ENCODE measurements around the gene TRIM28.

- TF ChIP-seq RERE (CRISPR knock-in tag; IDR thresholded peaks at IDR 0.05; ENCODE audit: borderline replicate concordance) (no peak), CTCF (IDR thresholded peaks at IDR 0.05 in 2 of 3, conservative IDR thresholded peaks at IDR 0.05 in 1 of 3; ENCODE audit: insufficient read depth in 2 of 3, low read depth in 1 of 3, low read length in 3 of 3) (no peak), ILK (tag; IDR thresholded peaks at IDR 0.05; ENCODE audit: borderline replicate concordance, low read depth) (no peak), JUNB (CRISPR knock-in tag; conservative IDR thresholded peaks at IDR 0.05) (no peak), ZNF253 (CRISPR knock-in tag; conservative IDR thresholded peaks at IDR 0.05) (no peak), RFX5 (IDR thresholded peaks at IDR 0.05; ENCODE audit: low read depth, low read length) (no peak), DEAF1 (CRISPR knock-in tag; IDR thresholded peaks at IDR 0.05) (no peak), ZNF444 (CRISPR knock-in tag; IDR thresholded peaks at IDR 0.05) (no peak), BDP1 (IDR thresholded peaks at IDR 0.05; ENCODE audit: insufficient read depth, insufficient read length) (no peak)
Measured at GRCh38 chr19:58560007-58560887, 16.4 kb downstream of the TRIM28 start.

Data from K562 (cell line).